Fibroblast of lung (primary cell): ENCODE measurements around the gene RABGAP1L. TPM values are rescaled to one million over a fixed set of nuclear protein-coding genes. Genes with fewer than 3 reads are reported as not detected.
"Not testable (repeated sequence)": the region's sequence is repeated elsewhere in the genome, so short reads cannot be mapped to it uniquely, and the experiment has no call there.

Experiments
- DNase-seq, 2 donors: peaks; one replicate each; pipeline versions ENCODE4 v3.0.0 to v3.0.0-alpha.2; 2010; ENCODE audit warnings: low read depth in 2 of 2
- H2AFZ ChIP-seq: 2 replicates; pipeline ENCODE4 v1.5.1; 2012; ENCODE audit warnings: low read length, control low read depth, inconsistent platforms
- H3K27ac ChIP-seq: 2 replicates; pipeline ENCODE4 v1.5.1; 2011; ENCODE audit warnings: low read length, control low read depth; ENCODE audit not compliant: insufficient read depth
- H3K27me3 ChIP-seq: 2 replicates; pipeline ENCODE4 v1.5.1; 2011; ENCODE audit warnings: mild to moderate bottlenecking, low read length; ENCODE audit not compliant: control insufficient read depth, insufficient read depth
- H3K36me3 ChIP-seq: 2 replicates; pipeline ENCODE4 v1.5.1; 2011; ENCODE audit warnings: low read length; ENCODE audit not compliant: control insufficient read depth, insufficient read depth
- H3K4me1 ChIP-seq: 2 replicates; pipeline ENCODE4 v1.5.1; 2011; ENCODE audit warnings: low read length; ENCODE audit not compliant: control insufficient read depth, insufficient read depth; ENCODE audit errors: extremely low read depth
- H3K4me2 ChIP-seq: 2 replicates; pipeline ENCODE4 v1.5.1; 2011; ENCODE audit warnings: low read length, control low read depth; ENCODE audit not compliant: insufficient read depth; ENCODE audit errors: extremely low read depth
- H3K4me3 ChIP-seq, 4 experiments: fragments of 200-600 bp in 1 of 4; sonication (generic) in 1 of 4; replicated peaks in 1 of 4; 2 replicates each; pipeline ENCODE4 v1.5.1; 2011 to 2016; ENCODE audit warnings: low read length in 4 of 4, low read depth in 3 of 4, mild to moderate bottlenecking in 3 of 4, control low read depth in 2 of 4, inconsistent platforms in 1 of 4, mixed read lengths in 1 of 4; ENCODE audit not compliant: insufficient read depth in 1 of 4; ENCODE audit errors: control extremely low read depth in 1 of 4
- H3K79me2 ChIP-seq: 2 replicates; pipeline ENCODE4 v1.5.1; 2012; ENCODE audit warnings: mild to moderate bottlenecking, low read length, inconsistent platforms; ENCODE audit not compliant: control insufficient read depth, insufficient read depth
- H3K9ac ChIP-seq: 2 replicates; pipeline ENCODE4 v1.5.1; 2011; ENCODE audit warnings: mild to moderate bottlenecking, low read length, control low read depth; ENCODE audit not compliant: insufficient read depth
- H3K9me3 ChIP-seq: 2 replicates; pipeline ENCODE4 v1.5.1; 2012; ENCODE audit warnings: low read depth, low read length; ENCODE audit not compliant: control insufficient read depth, insufficient read depth
- H4K20me1 ChIP-seq: 2 replicates; pipeline ENCODE4 v1.5.1; 2011; ENCODE audit warnings: low read length; ENCODE audit not compliant: control insufficient read depth, insufficient read depth; ENCODE audit errors: extremely low read depth
- EZH2 ChIP-seq: IDR thresholded peaks from 2 replicates; pipeline ENCODE4 v1.5.1; 2012; ENCODE audit warnings: low read length, control low read depth, mild to moderate bottlenecking; ENCODE audit errors: missing control alignments
- polyA plus RNA-seq, 2 donors: library from polyadenylated mRNA; depleted of rRNA in 1 of 2; stranded (reverse) in 1 of 2; unstranded in 1 of 2; fragments of >200 nt; gene quantifications; 2 replicates each; pipeline ENCODE4 v1.2.1, GENCODE V29; 2011 to 2012; ENCODE audit warnings: missing spikeins in 1 of 2
- total RNA-seq: library from RNA; depleted of rRNA; stranded (reverse); fragments of >200 nt; gene quantifications from 2 replicates; pipeline ENCODE4 v1.2.1, GENCODE V29; 2014
- TF ChIP-seq, protein P1 (sequence below), 2 donors: IDR thresholded peaks in 1 of 2; conservative IDR thresholded peaks in 1 of 2; 1 replicate in 1 of 2; 2 replicates in 1 of 2; pipeline ENCODE4 v1.5.1; 2011 to 2012; ENCODE audit warnings: low read length in 2 of 2, control low read depth in 1 of 2, inconsistent platforms in 1 of 2, low read depth in 1 of 2, mild to moderate bottlenecking in 1 of 2

Gene RABGAP1L
- total and polyA plus RNA-seq, 2 donors (not counting 1 experiment from before 2014, with no cell fraction given), result 33.8 to 36.5 TPM

DNA sequence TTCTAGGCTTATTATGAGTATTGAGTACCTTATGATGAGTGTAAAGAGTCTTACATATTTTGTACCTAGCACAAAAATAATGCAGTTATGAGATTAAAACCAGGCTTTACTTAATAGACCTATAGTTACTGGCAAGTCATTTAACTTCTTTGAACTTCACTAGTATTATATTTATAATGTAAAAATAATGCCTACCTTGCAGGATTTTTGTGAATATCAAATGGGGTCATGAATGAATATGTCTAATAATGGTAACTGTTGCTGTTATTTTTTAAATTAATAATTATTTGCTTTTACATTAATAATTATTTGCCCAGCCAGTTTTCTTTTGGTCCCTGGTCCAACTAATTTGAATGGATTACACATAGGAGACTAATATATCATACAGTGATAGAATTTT, 530.9 kb downstream of the RABGAP1L start:
- Histone ChIP-seq H3K4me2 (no peak overlapping the region), H3K9me3 (no peaks in the 10 kb centered on the region), H3K36me3 (no peaks in the 10 kb centered on the region), H3K4me3 (no peak overlapping the region), H4K20me1 (no peaks in the 10 kb centered on the region), H3K9ac (no peak overlapping the region), H2AFZ (no peak overlapping the region), H3K79me2 (no peaks in the 10 kb centered on the region), H3K27ac (no peak overlapping the region), H3K4me1 (no peaks in the 10 kb centered on the region), H3K27me3 (no peaks in the 10 kb centered on the region)
- TF ChIP-seq, protein P1, sequence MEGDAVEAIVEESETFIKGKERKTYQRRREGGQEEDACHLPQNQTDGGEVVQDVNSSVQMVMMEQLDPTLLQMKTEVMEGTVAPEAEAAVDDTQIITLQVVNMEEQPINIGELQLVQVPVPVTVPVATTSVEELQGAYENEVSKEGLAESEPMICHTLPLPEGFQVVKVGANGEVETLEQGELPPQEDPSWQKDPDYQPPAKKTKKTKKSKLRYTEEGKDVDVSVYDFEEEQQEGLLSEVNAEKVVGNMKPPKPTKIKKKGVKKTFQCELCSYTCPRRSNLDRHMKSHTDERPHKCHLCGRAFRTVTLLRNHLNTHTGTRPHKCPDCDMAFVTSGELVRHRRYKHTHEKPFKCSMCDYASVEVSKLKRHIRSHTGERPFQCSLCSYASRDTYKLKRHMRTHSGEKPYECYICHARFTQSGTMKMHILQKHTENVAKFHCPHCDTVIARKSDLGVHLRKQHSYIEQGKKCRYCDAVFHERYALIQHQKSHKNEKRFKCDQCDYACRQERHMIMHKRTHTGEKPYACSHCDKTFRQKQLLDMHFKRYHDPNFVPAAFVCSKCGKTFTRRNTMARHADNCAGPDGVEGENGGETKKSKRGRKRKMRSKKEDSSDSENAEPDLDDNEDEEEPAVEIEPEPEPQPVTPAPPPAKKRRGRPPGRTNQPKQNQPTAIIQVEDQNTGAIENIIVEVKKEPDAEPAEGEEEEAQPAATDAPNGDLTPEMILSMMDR (conservative IDR thresholded peaks at IDR 0.05 in 1 of 2, IDR thresholded peaks at IDR 0.05 in 1 of 2; ENCODE audit: low read depth in 1 of 2, low read length in 2 of 2), result no peak
- no peak for TF ChIP-seq EZH2
- no peak for DNase-seq

DNA sequence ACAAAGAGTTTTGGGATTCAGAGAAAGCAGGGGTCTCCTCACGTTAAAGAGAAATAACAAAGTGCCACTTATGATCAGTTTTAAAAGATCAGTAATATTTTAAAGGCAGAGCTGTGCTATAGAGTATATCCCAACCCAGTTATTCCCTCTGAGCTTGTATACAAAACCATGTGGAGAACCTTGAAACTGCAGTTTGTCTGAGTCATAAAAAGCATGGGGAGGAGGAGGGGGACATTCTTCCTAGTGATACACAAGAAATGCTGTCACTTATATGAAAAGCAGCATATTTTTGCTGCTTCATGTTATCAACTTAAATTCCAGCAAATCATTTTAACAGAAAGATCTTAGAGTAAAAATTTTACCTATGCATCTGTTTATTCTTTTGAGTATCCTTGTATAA, 533.0 kb downstream of the RABGAP1L start:
- no peak overlapping the region for H3K27ac ChIP-seq
- H2AFZ ChIP-seq, result no peak overlapping the region
- no peak overlapping the region for H3K4me2 ChIP-seq
- DNase-seq, result peak; percentile 41 to 55
- no peaks in the 10 kb centered on the region for H3K36me3 ChIP-seq
- no peak overlapping the region for H3K9ac ChIP-seq
- H4K20me1 ChIP-seq, result no peaks in the 10 kb centered on the region
- TF ChIP-seq, protein P1 (conservative IDR thresholded peaks at IDR 0.05 in 1 of 2, IDR thresholded peaks at IDR 0.05 in 1 of 2; ENCODE audit: low read depth in 1 of 2, low read length in 2 of 2), result peak in 1 of 2 donors; percentile 12
- TF ChIP-seq EZH2, result no peak
- H3K27me3 ChIP-seq, result no peaks in the 10 kb centered on the region
- no peaks in the 10 kb centered on the region for H3K4me1 ChIP-seq
- no peaks in the 10 kb centered on the region for H3K79me2 ChIP-seq
- no peak overlapping the region for H3K4me3 ChIP-seq
- no peaks in the 10 kb centered on the region for H3K9me3 ChIP-seq

DNA sequence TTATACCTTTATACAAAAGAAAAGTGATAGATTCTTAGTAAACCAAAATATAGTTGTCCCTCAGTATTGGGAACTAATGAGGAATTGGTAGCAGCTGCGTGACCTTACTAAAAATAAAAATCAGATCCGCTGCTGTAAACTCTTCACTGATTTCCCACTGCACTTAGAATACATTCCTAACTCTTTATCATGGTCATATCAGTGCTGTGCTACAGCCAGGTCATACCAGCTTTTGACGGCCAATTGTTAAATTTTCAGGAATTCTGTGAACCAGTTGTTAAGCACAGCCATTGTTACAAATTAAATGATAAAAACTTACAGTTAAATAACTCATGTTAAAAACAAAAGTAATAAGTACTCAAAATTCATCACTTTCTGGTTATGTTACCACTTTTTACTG, 533.8 kb downstream of the RABGAP1L start:
- no peak overlapping the region for H3K4me3 ChIP-seq
- no peaks in the 10 kb centered on the region for H4K20me1 ChIP-seq
- H3K9ac ChIP-seq, result no peak overlapping the region
- H3K4me2 ChIP-seq, result no peak overlapping the region
- no peaks in the 10 kb centered on the region for H3K9me3 ChIP-seq
- no peaks in the 10 kb centered on the region for H3K27me3 ChIP-seq
- H3K4me1 ChIP-seq, result no peaks in the 10 kb centered on the region
- H3K79me2 ChIP-seq, result no peaks in the 10 kb centered on the region
- no peak for TF ChIP-seq EZH2
- TF ChIP-seq, protein P1 (conservative IDR thresholded peaks at IDR 0.05 in 1 of 2, IDR thresholded peaks at IDR 0.05 in 1 of 2; ENCODE audit: low read depth in 1 of 2, low read length in 2 of 2), result no peak
- H2AFZ ChIP-seq, result no peak overlapping the region
- peak in 1 of 2 donors; percentile 7 for DNase-seq
- H3K36me3 ChIP-seq, result no peaks in the 10 kb centered on the region
- no peak overlapping the region for H3K27ac ChIP-seq

DNA sequence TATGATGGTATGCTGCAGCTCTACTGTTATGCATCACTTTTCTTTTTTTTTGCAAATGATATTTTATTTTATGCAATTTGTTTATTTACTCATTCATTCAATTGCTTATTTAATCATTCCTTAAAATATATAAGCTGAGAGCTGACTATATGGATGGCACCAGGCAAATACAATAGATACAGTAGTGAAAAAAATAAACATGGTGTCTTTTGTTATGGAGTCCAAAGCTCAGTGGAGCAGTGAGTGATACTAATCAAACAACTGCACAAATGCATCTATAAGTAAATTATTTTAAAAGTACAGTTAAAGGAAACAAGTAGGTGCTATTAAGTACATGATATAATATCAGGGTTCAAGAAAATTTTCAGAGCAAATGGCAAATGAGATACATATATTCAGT, 534.2 kb downstream of the RABGAP1L start:
- H3K36me3 ChIP-seq, H3K4me2 ChIP-seq, H3K79me2 ChIP-seq, H3K27ac ChIP-seq, H3K4me3 ChIP-seq, H3K4me1 ChIP-seq, H2AFZ ChIP-seq, H3K27me3 ChIP-seq, DNase-seq, H3K9ac ChIP-seq, H4K20me1 ChIP-seq, H3K9me3 ChIP-seq: not testable (repeated sequence)
